NCI-H2029 (cell line): ENCODE data around the gene PBX3.
"Not testable (repeated sequence)": the region's sequence is repeated elsewhere in the genome, so short reads cannot be mapped to it uniquely, and the experiment has no call there.

Source experiments
- DNase-seq: peaks from one replicate; lab custom pipeline; 2025; lab: John Stamatoyannopoulos, UW

Gene PBX3

GRCh38 chr9:125778538-125779219 is 31.5 kb downstream of the PBX3 start:
- not testable (repeated sequence) for DNase-seq

- not testable (repeated sequence) for DNase-seq
Observed at GRCh38 chr9:125779220-125779565, 32.0 kb downstream of the PBX3 start.

GRCh38 chr9:125782718-125783117 is 35.5 kb downstream of the PBX3 start:
- DNase-seq, result no peak

- no peak for DNase-seq
Observed at GRCh38 chr9:125784286-125785049, 37.3 kb downstream of the PBX3 start.

- no peak for DNase-seq
Observed at GRCh38 chr9:125785248-125785751, 38.1 kb downstream of the PBX3 start.

- DNase-seq, result no peak
Observed at GRCh38 chr9:125787715-125788114, 40.5 kb downstream of the PBX3 start.

GRCh38 chr9:125789196-125789595 is 42.0 kb downstream of the PBX3 start:
- DNase-seq, result no peak

- DNase-seq, result no peak
Observed at GRCh38 chr9:125794708-125795107, 47.5 kb downstream of the PBX3 start.

- no peak for DNase-seq
Observed at GRCh38 chr9:125795970-125796596, 48.9 kb downstream of the PBX3 start.

GRCh38 chr9:125797930-125798329 is 50.8 kb downstream of the PBX3 start:
- DNase-seq, result no peak

- no peak for DNase-seq
Observed at GRCh38 chr9:125803526-125803925, 56.4 kb downstream of the PBX3 start.

GRCh38 chr9:125805057-125805456 is 57.9 kb downstream of the PBX3 start:
- no peak for DNase-seq

GRCh38 chr9:125805586-125805985 is 58.4 kb downstream of the PBX3 start:
- no peak for DNase-seq

- DNase-seq, result no peak
Observed at GRCh38 chr9:125807079-125807478, 59.9 kb downstream of the PBX3 start.

GRCh38 chr9:125810161-125810560 is 63.0 kb downstream of the PBX3 start:
- DNase-seq, result no peak

GRCh38 chr9:125811002-125811401 is 63.8 kb downstream of the PBX3 start:
- no peak for DNase-seq

- no peak for DNase-seq
Observed at GRCh38 chr9:125812403-125812802, 65.2 kb downstream of the PBX3 start.

GRCh38 chr9:125815568-125815967 is 68.4 kb downstream of the PBX3 start:
- no peak for DNase-seq

- DNase-seq, result no peak
Observed at GRCh38 chr9:125816321-125816720, 69.1 kb downstream of the PBX3 start.

- no peak for DNase-seq
Observed at GRCh38 chr9:125820100-125820804, 73.1 kb downstream of the PBX3 start.

- no peak for DNase-seq
Observed at GRCh38 chr9:125821078-125821477, 73.9 kb downstream of the PBX3 start.

- no peak for DNase-seq
Observed at GRCh38 chr9:125822160-125822559, 75.0 kb downstream of the PBX3 start.
